ENCODE results near the gene MICAL3. TPM values are rescaled to one million over a fixed set of nuclear protein-coding genes. Genes with fewer than 3 reads are reported as not detected.

Gene MICAL3
- polyA plus RNA-seq, 1 of the 3 experiments (the other 2 are of a cell fraction) = 83.1 TPM

GRCh38 chr22:17948101-17948500, 76.3 kb downstream of the MICAL3 start:
- H3K4me1 ChIP-seq (ENCODE audit: control insufficient read depth in 1 of 2, insufficient read depth in 2 of 2, low read depth in 1 of 2, low read length in 1 of 2) = peaks cover 9 to 61% of the 10 kb centered on the region in 2 experiments; a peak in 3 of 4 replicates
- H3K27ac ChIP-seq (ENCODE audit: low read depth in 2 of 2, low read length in 1 of 2) = no peak overlapping the region
- WGBS (ENCODE audit: low lambda C conversion rate) = 100% methylated on average over 4 of the region's 9 CpGs
- H3K9me3 ChIP-seq = no peaks in the 10 kb centered on the region
- H2AFZ ChIP-seq (ENCODE audit: low read depth) = no peak overlapping the region
- no peaks in the 10 kb centered on the region for H3K36me3 ChIP-seq (replicated peaks in 1 of 2; ENCODE audit: control insufficient read depth in 1 of 2, insufficient read depth in 2 of 2, low read length in 1 of 2)
- no peak for TF ChIP-seq MEF2A (IDR thresholded peaks at IDR 0.05; ENCODE audit: borderline replicate concordance, low read depth)
- no peak for TF ChIP-seq GABPA (IDR thresholded peaks at IDR 0.05; ENCODE audit: low read depth)
- DNase-seq = no peak
- H3K4me2 ChIP-seq = no peak overlapping the region
- H3K4me3 ChIP-seq (ENCODE audit: low read depth in 2 of 2, low read length in 1 of 2) = no peak overlapping the region
- H3K9me2 ChIP-seq = no peaks in the 10 kb centered on the region
- POLR2A ChIA-PET = no interaction called here
- CTCF ChIA-PET = interaction anchor here (0.6 to 1.7 kb wide), 5 partner anchors 25 to 38 kb away, joined by 3 to 5 read pairs (median 3); no protein-coding TSS in a partner anchor
- no peaks in the 10 kb centered on the region for H3F3A ChIP-seq (replicated peaks; ENCODE audit: insufficient read depth)
- no peak overlapping the region for H3K9ac ChIP-seq
- H3K27me3 ChIP-seq (ENCODE audit: insufficient read depth) = no peaks in the 10 kb centered on the region
- H3K79me2 ChIP-seq (ENCODE audit: insufficient read depth) = peaks cover 93% of the 10 kb centered on the region
- peaks cover 85% of the 10 kb centered on the region for H4K20me1 ChIP-seq (ENCODE audit: insufficient read depth)

GRCh38 chr22:17946662-17947367, 77.5 kb downstream of the MICAL3 start:
- H3K27ac ChIP-seq (ENCODE audit: low read depth in 2 of 2, low read length in 1 of 2) = peak overlapping the region in 1 of 2 experiments; percentile 23; a peak in 2 of 4 replicates
- peaks cover 9 to 72% of the 10 kb centered on the region in 2 experiments; a peak in 3 of 4 replicates for H3K4me1 ChIP-seq (ENCODE audit: control insufficient read depth in 1 of 2, insufficient read depth in 2 of 2, low read depth in 1 of 2, low read length in 1 of 2)
- no peaks in the 10 kb centered on the region for H3K36me3 ChIP-seq (replicated peaks in 1 of 2; ENCODE audit: control insufficient read depth in 1 of 2, insufficient read depth in 2 of 2, low read length in 1 of 2)
- H2AFZ ChIP-seq (ENCODE audit: low read depth) = no peak overlapping the region
- H3K9me2 ChIP-seq = no peaks in the 10 kb centered on the region
- peak; percentile 47 for DNase-seq
- peaks cover 93% of the 10 kb centered on the region for H3K79me2 ChIP-seq (ENCODE audit: insufficient read depth)
- CTCF ChIA-PET = interaction anchor here (0.6 to 1.7 kb wide), 5 partner anchors 24 to 774 kb away, joined by 3 to 5 read pairs (median 3); no protein-coding TSS in a partner anchor
- peaks cover 90% of the 10 kb centered on the region for H4K20me1 ChIP-seq (ENCODE audit: insufficient read depth)
- POLR2A ChIA-PET = no interaction called here
- 84% methylated on average over 8 of the region's 9 CpGs for WGBS (ENCODE audit: low lambda C conversion rate)
- H3K27me3 ChIP-seq (ENCODE audit: insufficient read depth) = no peaks in the 10 kb centered on the region
- H3F3A ChIP-seq (replicated peaks; ENCODE audit: insufficient read depth) = no peaks in the 10 kb centered on the region
- H3K9me3 ChIP-seq = no peaks in the 10 kb centered on the region
- no peak overlapping the region for H3K4me3 ChIP-seq (ENCODE audit: low read depth in 2 of 2, low read length in 1 of 2)
- no peak overlapping the region for H3K9ac ChIP-seq
- no peak overlapping the region for H3K4me2 ChIP-seq
- TF ChIP-seq GATA2 (CRISPR knock-in tag; IDR thresholded peaks at IDR 0.05) (no peak), CTCF (IDR thresholded peaks at IDR 0.05) (no peak), USF1 (IDR thresholded peaks at IDR 0.05; ENCODE audit: borderline replicate concordance, low read depth) (no peak), FOXJ3 (CRISPR knock-in tag; IDR thresholded peaks at IDR 0.05) (no peak), NFIC (IDR thresholded peaks at IDR 0.05; ENCODE audit: borderline replicate concordance) (no peak), TEAD4 (IDR thresholded peaks at IDR 0.05; ENCODE audit: borderline replicate concordance, insufficient read depth) (no peak), IRF3 (IDR thresholded peaks at IDR 0.05; ENCODE audit: low read depth, low read length) (no peak), RXRA (IDR thresholded peaks at IDR 0.05; ENCODE audit: borderline replicate concordance, low read depth) (no peak), MAX (IDR thresholded peaks at IDR 0.05; ENCODE audit: low read depth) (no peak), SIN3A (IDR thresholded peaks at IDR 0.05; ENCODE audit: borderline replicate concordance, low read depth, low read length) (no peak), FOSL2 (IDR thresholded peaks at IDR 0.05; ENCODE audit: borderline replicate concordance, low read depth) (no peak), REST (IDR thresholded peaks at IDR 0.05; ENCODE audit: low read depth, low read length) (no peak), POLR2AphosphoS5 (IDR thresholded peaks at IDR 0.05; ENCODE audit: low read depth, low read length) (no peak), MXI1 (IDR thresholded peaks at IDR 0.05; ENCODE audit: low read depth, low read length) (no peak), TAF1 (IDR thresholded peaks at IDR 0.05; ENCODE audit: borderline replicate concordance, low read depth, low read length) (no peak), RFX5 (IDR thresholded peaks at IDR 0.05; ENCODE audit: low read length) (no peak)
